Measurements from ENCODE around the gene TMPRSS11D. TPM values are rescaled to one million over a fixed set of nuclear protein-coding genes. Genes with fewer than 3 reads are reported as not detected.

The TMPRSS11D gene
- total RNA-seq, 2 experiments from 2014 or later, result not detected

DNA sequence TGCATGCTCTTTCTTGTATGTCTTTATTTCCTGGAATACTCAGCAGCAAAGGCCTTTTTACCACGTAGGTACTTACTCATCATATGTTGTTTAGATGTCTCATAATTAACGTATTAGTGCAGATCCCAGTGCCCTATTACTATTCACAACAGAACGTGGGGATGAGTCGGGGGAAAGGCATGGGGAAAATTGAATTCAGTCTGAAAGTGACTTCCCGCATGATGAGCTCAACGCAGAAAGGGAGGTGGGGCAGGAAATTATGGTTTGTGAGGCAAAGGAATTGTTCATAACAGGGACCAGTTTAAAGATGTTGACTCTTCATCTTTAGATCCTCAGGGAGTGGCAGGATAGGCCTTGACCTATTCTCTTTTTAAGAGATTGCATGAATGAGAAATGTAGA lies 2.0 kb upstream of the TMPRSS11D start:
- TF ChIP-seq EZH2phosphoT487 (IDR thresholded peaks at IDR 0.05; ENCODE audit: borderline replicate concordance, low read depth, low read length), result no peak
- TF ChIP-seq, protein P1, sequence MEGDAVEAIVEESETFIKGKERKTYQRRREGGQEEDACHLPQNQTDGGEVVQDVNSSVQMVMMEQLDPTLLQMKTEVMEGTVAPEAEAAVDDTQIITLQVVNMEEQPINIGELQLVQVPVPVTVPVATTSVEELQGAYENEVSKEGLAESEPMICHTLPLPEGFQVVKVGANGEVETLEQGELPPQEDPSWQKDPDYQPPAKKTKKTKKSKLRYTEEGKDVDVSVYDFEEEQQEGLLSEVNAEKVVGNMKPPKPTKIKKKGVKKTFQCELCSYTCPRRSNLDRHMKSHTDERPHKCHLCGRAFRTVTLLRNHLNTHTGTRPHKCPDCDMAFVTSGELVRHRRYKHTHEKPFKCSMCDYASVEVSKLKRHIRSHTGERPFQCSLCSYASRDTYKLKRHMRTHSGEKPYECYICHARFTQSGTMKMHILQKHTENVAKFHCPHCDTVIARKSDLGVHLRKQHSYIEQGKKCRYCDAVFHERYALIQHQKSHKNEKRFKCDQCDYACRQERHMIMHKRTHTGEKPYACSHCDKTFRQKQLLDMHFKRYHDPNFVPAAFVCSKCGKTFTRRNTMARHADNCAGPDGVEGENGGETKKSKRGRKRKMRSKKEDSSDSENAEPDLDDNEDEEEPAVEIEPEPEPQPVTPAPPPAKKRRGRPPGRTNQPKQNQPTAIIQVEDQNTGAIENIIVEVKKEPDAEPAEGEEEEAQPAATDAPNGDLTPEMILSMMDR (conservative IDR thresholded peaks at IDR 0.05; ENCODE audit: low read length), result no peak
- Histone ChIP-seq H3K79me2 (ENCODE audit: insufficient read depth, low read depth, low read length) (no peaks in the 10 kb centered on the region), H3K9me2 (ENCODE audit: insufficient read depth, low read length) (no peaks in the 10 kb centered on the region), H4K20me1 (ENCODE audit: insufficient read depth, low read length) (no peaks in the 10 kb centered on the region), H2AFZ (ENCODE audit: low read length) (no peak overlapping the region), H3K27ac (ENCODE audit: low read depth, low read length, poor library complexity, severe bottlenecking) (no peak overlapping the region), H3K4me1 (ENCODE audit: insufficient read depth, low read length, poor library complexity, severe bottlenecking) (no peaks in the 10 kb centered on the region), H3K9me3 (ENCODE audit: low read length) (no peaks in the 10 kb centered on the region), H3K4me3 (ENCODE audit: low read depth, low read length, poor library complexity, severe bottlenecking) (no peak overlapping the region), H3K36me3 (ENCODE audit: insufficient read depth, low read length) (no peaks in the 10 kb centered on the region), H3K4me2 (ENCODE audit: low read length) (no peak overlapping the region)
- POLR2A ChIA-PET, result no interaction called here
- CTCF ChIA-PET (ENCODE audit: unreplicated experiment), result no interaction called here
- intact Hi-C loops (cut with micrococcal nuclease; ENCODE audit: unreplicated experiment), result no loop called here
- no TSS peak for BruUV-seq (replicated peaks)
- no peak for DNase-seq (ENCODE audit: low spot score)

DNA sequence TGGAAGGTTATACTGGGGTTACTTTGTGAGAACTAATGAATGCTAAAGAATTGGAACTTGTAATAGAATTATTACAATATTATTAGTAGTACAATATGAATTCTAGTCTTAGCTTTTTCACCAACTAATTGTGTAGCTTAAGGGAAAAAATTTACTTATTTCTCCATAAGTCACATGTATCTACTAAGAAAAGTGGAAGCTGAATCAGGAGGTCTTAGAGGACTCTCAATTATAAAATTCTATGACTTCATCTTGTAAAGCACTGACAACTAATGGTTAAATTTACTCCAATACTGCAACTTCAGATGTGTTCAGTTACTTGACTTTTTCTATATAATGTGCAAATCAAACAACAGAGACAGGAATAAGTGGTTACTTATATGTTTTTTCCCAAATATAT lies 899 bp upstream of the TMPRSS11D start:
- no peak for TF ChIP-seq EZH2phosphoT487 (IDR thresholded peaks at IDR 0.05; ENCODE audit: borderline replicate concordance, low read depth, low read length)
- TF ChIP-seq, protein P1 (conservative IDR thresholded peaks at IDR 0.05; ENCODE audit: low read length), result no peak
- POLR2A ChIA-PET, result interaction anchor here (0.5 to 1.2 kb wide), 2 partner anchors 13 to 334 kb away, joined by 3 read pairs; no protein-coding TSS in a partner anchor
- intact Hi-C loops (cut with micrococcal nuclease; ENCODE audit: unreplicated experiment), result no loop called here

DNA sequence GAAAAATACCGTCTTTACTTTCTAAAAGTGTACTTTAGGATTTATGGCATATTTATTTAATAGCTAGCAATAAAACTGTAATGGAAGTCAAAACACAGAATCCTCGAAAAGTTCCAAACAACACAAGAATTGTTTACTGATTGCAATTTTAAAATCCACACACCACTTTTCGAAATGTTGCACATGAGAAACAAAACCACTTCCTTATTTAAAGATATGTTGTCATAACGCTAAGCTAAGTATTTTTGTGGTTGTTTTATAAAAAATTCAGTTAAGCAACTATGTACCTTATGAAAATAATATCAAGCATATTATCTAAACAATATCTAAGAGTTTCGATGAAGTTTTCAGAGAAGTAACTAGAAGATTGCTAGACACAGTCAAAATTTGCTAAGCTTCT lies 344 bp downstream of the TMPRSS11D start:
- no TSS peak for BruUV-seq (replicated peaks)
- Histone ChIP-seq H2AFZ (ENCODE audit: low read length) (no peak overlapping the region), H3K27ac (ENCODE audit: low read depth, low read length, poor library complexity, severe bottlenecking) (no peak overlapping the region), H3K9me3 (ENCODE audit: low read length) (no peaks in the 10 kb centered on the region), H3K36me3 (ENCODE audit: insufficient read depth, low read length) (no peaks in the 10 kb centered on the region), H3K4me1 (ENCODE audit: insufficient read depth, low read length, poor library complexity, severe bottlenecking) (no peaks in the 10 kb centered on the region), H3K9me2 (ENCODE audit: insufficient read depth, low read length) (no peaks in the 10 kb centered on the region), H3K79me2 (ENCODE audit: insufficient read depth, low read depth, low read length) (no peaks in the 10 kb centered on the region), H3K4me3 (ENCODE audit: low read depth, low read length, poor library complexity, severe bottlenecking) (no peak overlapping the region), H3K4me2 (ENCODE audit: low read length) (no peak overlapping the region), H4K20me1 (ENCODE audit: insufficient read depth, low read length) (no peaks in the 10 kb centered on the region)
- no peak for DNase-seq (ENCODE audit: low spot score)
- CTCF ChIA-PET (ENCODE audit: unreplicated experiment), result no interaction called here
- POLR2A ChIA-PET, result interaction anchor here (0.6 to 1.1 kb wide), 4 partner anchors 15 to 717 kb away, joined by 3 to 4 read pairs (median 3); no protein-coding TSS in a partner anchor
- intact Hi-C loops (cut with micrococcal nuclease; ENCODE audit: unreplicated experiment), result no loop called here
- TF ChIP-seq, protein P1 (conservative IDR thresholded peaks at IDR 0.05; ENCODE audit: low read length), result no peak
- no peak for TF ChIP-seq EZH2phosphoT487 (IDR thresholded peaks at IDR 0.05; ENCODE audit: borderline replicate concordance, low read depth, low read length)

More for the DNA sequence above, 899 bp upstream of the TMPRSS11D start:
- no peaks in the 10 kb centered on the region for H3K36me3 ChIP-seq (ENCODE audit: insufficient read depth, low read length)
- H3K79me2 ChIP-seq (ENCODE audit: insufficient read depth, low read depth, low read length), result no peaks in the 10 kb centered on the region
- no peak overlapping the region for H3K4me2 ChIP-seq (ENCODE audit: low read length)
- H3K9me3 ChIP-seq (ENCODE audit: low read length), result no peaks in the 10 kb centered on the region
- H3K4me3 ChIP-seq (ENCODE audit: low read depth, low read length, poor library complexity, severe bottlenecking), result no peak overlapping the region
- H3K27ac ChIP-seq (ENCODE audit: low read depth, low read length, poor library complexity, severe bottlenecking), result no peak overlapping the region
- no peaks in the 10 kb centered on the region for H3K9me2 ChIP-seq (ENCODE audit: insufficient read depth, low read length)
- no peaks in the 10 kb centered on the region for H4K20me1 ChIP-seq (ENCODE audit: insufficient read depth, low read length)
- DNase-seq (ENCODE audit: low spot score), result no peak
- H3K4me1 ChIP-seq (ENCODE audit: insufficient read depth, low read length, poor library complexity, severe bottlenecking), result no peaks in the 10 kb centered on the region
- no TSS peak for BruUV-seq (replicated peaks)
- no peak overlapping the region for H2AFZ ChIP-seq (ENCODE audit: low read length)
- CTCF ChIA-PET (ENCODE audit: unreplicated experiment), result no interaction called here
